ENCODE measurements around the gene PABPC3. TPM values are rescaled to one million over a fixed set of nuclear protein-coding genes. Genes with fewer than 3 reads are reported as not detected.

The PABPC3 gene
- total and polyA plus RNA-seq, 10 of the 15 experiments (the other 5 are each of a cell fraction or from before 2014, with no cell fraction given), result 0.04 to 0.87 (median 0.28) TPM

GRCh38 chr13:25069236-25069635, 26.7 kb upstream of the PABPC3 start:
- in situ Hi-C loops (cut with MboI), result no loop called here
- TF ChIP-seq, protein P1, sequence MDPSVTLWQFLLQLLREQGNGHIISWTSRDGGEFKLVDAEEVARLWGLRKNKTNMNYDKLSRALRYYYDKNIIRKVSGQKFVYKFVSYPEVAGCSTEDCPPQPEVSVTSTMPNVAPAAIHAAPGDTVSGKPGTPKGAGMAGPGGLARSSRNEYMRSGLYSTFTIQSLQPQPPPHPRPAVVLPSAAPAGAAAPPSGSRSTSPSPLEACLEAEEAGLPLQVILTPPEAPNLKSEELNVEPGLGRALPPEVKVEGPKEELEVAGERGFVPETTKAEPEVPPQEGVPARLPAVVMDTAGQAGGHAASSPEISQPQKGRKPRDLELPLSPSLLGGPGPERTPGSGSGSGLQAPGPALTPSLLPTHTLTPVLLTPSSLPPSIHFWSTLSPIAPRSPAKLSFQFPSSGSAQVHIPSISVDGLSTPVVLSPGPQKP (IDR thresholded peaks at IDR 0.05; ENCODE audit: low read depth, low read length), result no peak
- TF ChIP-seq TCF7 (IDR thresholded peaks at IDR 0.05; ENCODE audit: borderline replicate concordance) (no peak), BHLHE40 (IDR thresholded peaks at IDR 0.05; ENCODE audit: borderline replicate concordance in 1 of 2, low read depth in 2 of 2, low read length in 1 of 2) (no peak), TARDBP (IDR thresholded peaks at IDR 0.05; ENCODE audit: borderline replicate concordance) (no peak), ETV6 (conservative IDR thresholded peaks at IDR 0.05 in 1 of 2, IDR thresholded peaks at IDR 0.05 in 1 of 2; ENCODE audit: borderline replicate concordance in 1 of 2, low read depth in 1 of 2) (no peak), SKIL (IDR thresholded peaks at IDR 0.05; ENCODE audit: low read depth, poor library complexity, severe bottlenecking) (no peak), SMARCA5 (IDR thresholded peaks at IDR 0.05) (no peak), MLLT1 (IDR thresholded peaks at IDR 0.05) (no peak), KDM1A (IDR thresholded peaks at IDR 0.05; ENCODE audit: borderline replicate concordance) (no peak), SMC3 (IDR thresholded peaks at IDR 0.05; ENCODE audit: borderline replicate concordance, low read length) (no peak), TAF1 (IDR thresholded peaks at IDR 0.05; ENCODE audit: borderline replicate concordance, low read depth, low read length) (no peak)
- TF ChIP-seq, protein P2, sequence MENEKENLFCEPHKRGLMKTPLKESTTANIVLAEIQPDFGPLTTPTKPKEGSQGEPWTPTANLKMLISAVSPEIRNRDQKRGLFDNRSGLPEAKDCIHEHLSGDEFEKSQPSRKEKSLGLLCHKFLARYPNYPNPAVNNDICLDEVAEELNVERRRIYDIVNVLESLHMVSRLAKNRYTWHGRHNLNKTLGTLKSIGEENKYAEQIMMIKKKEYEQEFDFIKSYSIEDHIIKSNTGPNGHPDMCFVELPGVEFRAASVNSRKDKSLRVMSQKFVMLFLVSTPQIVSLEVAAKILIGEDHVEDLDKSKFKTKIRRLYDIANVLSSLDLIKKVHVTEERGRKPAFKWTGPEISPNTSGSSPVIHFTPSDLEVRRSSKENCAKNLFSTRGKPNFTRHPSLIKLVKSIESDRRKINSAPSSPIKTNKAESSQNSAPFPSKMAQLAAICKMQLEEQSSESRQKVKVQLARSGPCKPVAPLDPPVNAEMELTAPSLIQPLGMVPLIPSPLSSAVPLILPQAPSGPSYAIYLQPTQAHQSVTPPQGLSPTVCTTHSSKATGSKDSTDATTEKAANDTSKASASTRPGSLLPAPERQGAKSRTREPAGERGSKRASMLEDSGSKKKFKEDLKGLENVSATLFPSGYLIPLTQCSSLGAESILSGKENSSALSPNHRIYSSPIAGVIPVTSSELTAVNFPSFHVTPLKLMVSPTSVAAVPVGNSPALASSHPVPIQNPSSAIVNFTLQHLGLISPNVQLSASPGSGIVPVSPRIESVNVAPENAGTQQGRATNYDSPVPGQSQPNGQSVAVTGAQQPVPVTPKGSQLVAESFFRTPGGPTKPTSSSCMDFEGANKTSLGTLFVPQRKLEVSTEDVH (IDR thresholded peaks at IDR 0.05; ENCODE audit: low read depth, partially characterized antibody), result no peak
- TF ChIP-seq, protein P3, sequence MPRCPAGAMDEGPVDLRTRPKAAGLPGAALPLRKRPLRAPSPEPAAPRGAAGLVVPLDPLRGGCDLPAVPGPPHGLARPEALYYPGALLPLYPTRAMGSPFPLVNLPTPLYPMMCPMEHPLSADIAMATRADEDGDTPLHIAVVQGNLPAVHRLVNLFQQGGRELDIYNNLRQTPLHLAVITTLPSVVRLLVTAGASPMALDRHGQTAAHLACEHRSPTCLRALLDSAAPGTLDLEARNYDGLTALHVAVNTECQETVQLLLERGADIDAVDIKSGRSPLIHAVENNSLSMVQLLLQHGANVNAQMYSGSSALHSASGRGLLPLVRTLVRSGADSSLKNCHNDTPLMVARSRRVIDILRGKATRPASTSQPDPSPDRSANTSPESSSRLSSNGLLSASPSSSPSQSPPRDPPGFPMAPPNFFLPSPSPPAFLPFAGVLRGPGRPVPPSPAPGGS (IDR thresholded peaks at IDR 0.05; ENCODE audit: borderline replicate concordance, insufficient read depth, low read depth, low read length, poor library complexity, severe bottlenecking), result no peak

More at GRCh38 chr13:25069236-25069635, 26.7 kb upstream of the PABPC3 start:
- ChIA-PET POLR2A (no interaction called here), RAD21 (ENCODE audit: unreplicated experiment) (no interaction called here), CTCF (no interaction called here), SMC1A (ENCODE audit: uncharacterized antibody, unreplicated experiment) (no interaction called here)
- Histone ChIP-seq H3K4me3 (no peak overlapping the region), H3K36me3 (ENCODE audit: control insufficient read depth in 2 of 2, insufficient read depth in 2 of 2, low read length in 1 of 2) (no peaks in the 10 kb centered on the region), H3K9ac (ENCODE audit: control insufficient read depth, insufficient read depth, low read length) (no peak overlapping the region), H2AFZ (ENCODE audit: control insufficient read depth, low read depth, low read length) (no peak overlapping the region), H3K4me2 (ENCODE audit: control insufficient read depth, insufficient read depth) (no peak overlapping the region), H3K9me3 (replicated peaks; ENCODE audit: control insufficient read depth, insufficient read depth, low read length) (no peaks in the 10 kb centered on the region), H3K79me2 (ENCODE audit: control insufficient read depth, insufficient read depth, low read length) (no peaks in the 10 kb centered on the region), H3K27me3 (replicated peaks in 1 of 2; ENCODE audit: control insufficient read depth in 2 of 2, insufficient read depth in 2 of 2, low read length in 1 of 2) (no peaks in the 10 kb centered on the region), H3K27ac (ENCODE audit: control insufficient read depth, insufficient read depth) (no peak overlapping the region), H4K20me1 (ENCODE audit: control insufficient read depth, insufficient read depth) (no peaks in the 10 kb centered on the region), H3K4me1 (ENCODE audit: control insufficient read depth, insufficient read depth, low read length) (no peaks in the 10 kb centered on the region)
- FAIRE-seq (no peak), ATAC-seq (no peak), DNase-seq (ENCODE audit: low read depth, low spot score) (no peak)
- no TSS peak for BruUV-seq (replicated peaks)
- intact Hi-C loops (cut with micrococcal nuclease; ENCODE audit: unreplicated experiment), result no loop called here
- WGBS (ENCODE audit: insufficient coverage, insufficient replicate concordance, low lambda C conversion rate, missing lambda C conversion rate), result 67% methylated on average over 21 of the region's 21 CpGs

Measured in GM12878 (cell line).